Gastrocnemius medialis (tissue), 4 donors: ENCODE results near the gene ICA1L. TPM values are rescaled to one million over a fixed set of nuclear protein-coding genes. Genes with fewer than 3 reads are reported as not detected.
"Not testable (repeated sequence)": the region's sequence is repeated elsewhere in the genome, so short reads cannot be mapped to it uniquely, and the experiment has no call there.

ENCODE experiments used
- ATAC-seq, 2 donors: fragments of 150-250 bp; one replicate each; pipeline ENCODE4 v1.9.1; 2016
- DNase-seq, 2 donors: peaks; one replicate each; pipeline ENCODE4 v3.0.0-alpha.2; 2019
- H3K27ac ChIP-seq, 4 donors: fragments of 200-600 bp; sonication (generic); 1 replicate in 1 of 4; 2 replicates in 3 of 4; pipeline ENCODE4 v1.5.1; 2016 to 2018; ENCODE audit warnings: mild to moderate bottlenecking in 2 of 4, moderate library complexity in 1 of 4
- H3K27me3 ChIP-seq, 3 donors: fragments of 200-600 bp; sonication (generic) in 2 of 3; 1 replicate in 1 of 3; 2 replicates in 2 of 3; pipeline versions ENCODE4 v1.5.1 to v1.6.0; 2016 to 2019; ENCODE audit warnings: mild to moderate bottlenecking in 1 of 3, moderate library complexity in 1 of 3
- H3K36me3 ChIP-seq, 2 donors: fragments of 200-600 bp; sonication (generic) in 1 of 2; one replicate each; pipeline ENCODE4 v1.5.1; 2017 to 2018
- H3K4me1 ChIP-seq, 2 donors: fragments of 200-600 bp; sonication (generic) in 1 of 2; one replicate each; pipeline ENCODE4 v1.5.1; 2016 to 2017; ENCODE audit warnings: mild to moderate bottlenecking in 2 of 2
- H3K4me3 ChIP-seq, 4 donors: fragments of 200-600 bp; sonication (generic) in 3 of 4; 1 replicate in 1 of 4; 2 replicates in 3 of 4; pipeline ENCODE4 v1.5.1; 2016 to 2019; ENCODE audit warnings: mild to moderate bottlenecking in 2 of 4
- H3K9me3 ChIP-seq, 3 donors: fragments of 200-600 bp; sonication (generic) in 2 of 3; 1 replicate in 1 of 3; 2 replicates in 2 of 3; pipeline ENCODE4 v1.5.1; 2016 to 2019
- POLR2A ChIP-seq, 2 donors: fragments of 450-650 bp; IDR thresholded peaks; one replicate each; pipeline ENCODE4 v1.6.1; 2017; ENCODE audit warnings: antibody characterized with exemption in 2 of 2, mild to moderate bottlenecking in 2 of 2, moderate library complexity in 2 of 2
- in situ Hi-C, 4 donors: fragments of 200-750 bp; cut with MboI; loops; one replicate each; pipeline versions ENCODE4 v1.15.0 to v1.8.0; 2017; ENCODE audit warnings: low sequenced_read_pairs in 4 of 4
- intact Hi-C: fragments of 100-400 bp; cut with DNase I; formaldehyde crosslinking; loops from one replicate; pipeline ENCODE4 v1.15.1; 2023; ENCODE audit warnings: low total_unique reads
- total RNA-seq, 4 donors: library from RNA; depleted of rRNA; stranded (reverse); fragments of >200 nt; gene quantifications; one replicate each; pipeline versions ENCODE4 v1.1.0 to v1.2.3, GENCODE V29; 2016
- TF ChIP-seq, protein P1 (sequence below), 5 experiments: fragments of 450-650 bp in 3 of 5; fragments of 200-600 bp in 2 of 5; sonication (generic) in 2 of 5; IDR thresholded peaks in 4 of 5; conservative IDR thresholded peaks in 1 of 5; 1 replicate in 4 of 5; 2 replicates in 1 of 5; pipeline ENCODE4 v1.5.1; 2016 to 2019; ENCODE audit warnings: antibody characterized with exemption in 5 of 5, mild to moderate bottlenecking in 3 of 5, moderate library complexity in 3 of 5

Gene ICA1L
- 1 to 10 TPM; 2.6 to 7.4 (median 4.8) TPM for total RNA-seq

DNA sequence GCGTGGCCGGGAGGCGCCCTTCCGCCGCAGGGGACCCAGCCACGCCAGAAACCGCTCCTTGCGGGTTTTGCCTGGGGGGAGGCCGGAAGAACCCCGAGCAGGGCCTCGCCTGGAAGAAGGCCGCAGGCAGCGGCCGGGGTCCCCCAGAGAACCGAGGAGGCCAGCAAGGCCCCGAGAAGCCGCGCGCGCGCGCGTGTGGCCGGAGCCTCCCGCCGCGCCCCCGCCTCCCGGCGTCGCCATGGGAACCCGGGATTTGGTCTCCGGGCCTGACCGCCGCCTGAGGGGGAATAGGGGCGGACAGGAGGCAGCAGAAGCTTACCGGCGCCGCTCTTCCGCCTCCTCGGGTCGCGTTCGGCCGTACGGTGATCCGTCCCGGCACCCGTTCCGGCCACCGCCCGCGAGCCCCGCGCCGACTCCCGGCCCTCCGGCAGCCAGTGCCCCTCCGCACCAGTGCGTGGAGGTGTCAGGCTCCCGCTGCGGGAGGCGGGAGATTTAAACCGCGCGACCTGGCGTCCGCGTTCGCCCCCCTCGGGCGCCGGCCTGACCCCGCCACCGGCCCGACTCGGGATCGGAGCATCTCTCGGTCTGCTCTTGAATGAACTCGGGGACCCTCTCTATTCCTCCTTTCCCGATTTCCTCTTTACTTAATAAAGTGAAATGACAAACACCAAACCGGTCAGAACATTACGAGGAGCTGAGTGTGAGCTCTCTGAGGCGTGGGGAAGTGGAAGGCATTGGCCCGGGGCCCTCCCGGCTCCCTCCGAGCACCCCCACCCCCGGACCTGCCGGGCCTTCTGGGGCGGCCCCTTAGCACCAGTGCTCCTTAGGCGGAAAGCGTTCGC lies at the start of gene ICA1L:
TSS of gene ICA1L (minus strand) at position 467 of the 842 bp plus-strand sequence. CDS start 42,757 bp downstream, outside the sequence.
- intact Hi-C loops, result loop anchor here (2.0 to 10.0 kb wide), 3 partner anchors 67 to 283 kb away; no protein-coding TSS in a partner anchor
- ATAC-seq (peak; percentile 81), DNase-seq (peak; percentile 13 to 39)
- in situ Hi-C loops, result no loop called here
- Histone ChIP-seq H3K27me3 (no peaks in the 10 kb centered on the region), H3K4me3 (peak within 1 kb of the TSS; percentile 72 to 88 (median 84)), H3K4me1 (peaks cover 6 to 10% of the 10 kb centered on the region in 2 donors), H3K27ac (peak within 1 kb of the TSS; percentile 73 to 84 (median 79)), H3K36me3 (no peaks in the 10 kb centered on the region), H3K9me3 (no peaks in the 10 kb centered on the region)
- TF ChIP-seq, protein P1, sequence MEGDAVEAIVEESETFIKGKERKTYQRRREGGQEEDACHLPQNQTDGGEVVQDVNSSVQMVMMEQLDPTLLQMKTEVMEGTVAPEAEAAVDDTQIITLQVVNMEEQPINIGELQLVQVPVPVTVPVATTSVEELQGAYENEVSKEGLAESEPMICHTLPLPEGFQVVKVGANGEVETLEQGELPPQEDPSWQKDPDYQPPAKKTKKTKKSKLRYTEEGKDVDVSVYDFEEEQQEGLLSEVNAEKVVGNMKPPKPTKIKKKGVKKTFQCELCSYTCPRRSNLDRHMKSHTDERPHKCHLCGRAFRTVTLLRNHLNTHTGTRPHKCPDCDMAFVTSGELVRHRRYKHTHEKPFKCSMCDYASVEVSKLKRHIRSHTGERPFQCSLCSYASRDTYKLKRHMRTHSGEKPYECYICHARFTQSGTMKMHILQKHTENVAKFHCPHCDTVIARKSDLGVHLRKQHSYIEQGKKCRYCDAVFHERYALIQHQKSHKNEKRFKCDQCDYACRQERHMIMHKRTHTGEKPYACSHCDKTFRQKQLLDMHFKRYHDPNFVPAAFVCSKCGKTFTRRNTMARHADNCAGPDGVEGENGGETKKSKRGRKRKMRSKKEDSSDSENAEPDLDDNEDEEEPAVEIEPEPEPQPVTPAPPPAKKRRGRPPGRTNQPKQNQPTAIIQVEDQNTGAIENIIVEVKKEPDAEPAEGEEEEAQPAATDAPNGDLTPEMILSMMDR (IDR thresholded peaks at IDR 0.05 in 4 of 5, conservative IDR thresholded peaks at IDR 0.05 in 1 of 5), result no peak
- TF ChIP-seq POLR2A (IDR thresholded peaks at IDR 0.05), result no peak

DNA sequence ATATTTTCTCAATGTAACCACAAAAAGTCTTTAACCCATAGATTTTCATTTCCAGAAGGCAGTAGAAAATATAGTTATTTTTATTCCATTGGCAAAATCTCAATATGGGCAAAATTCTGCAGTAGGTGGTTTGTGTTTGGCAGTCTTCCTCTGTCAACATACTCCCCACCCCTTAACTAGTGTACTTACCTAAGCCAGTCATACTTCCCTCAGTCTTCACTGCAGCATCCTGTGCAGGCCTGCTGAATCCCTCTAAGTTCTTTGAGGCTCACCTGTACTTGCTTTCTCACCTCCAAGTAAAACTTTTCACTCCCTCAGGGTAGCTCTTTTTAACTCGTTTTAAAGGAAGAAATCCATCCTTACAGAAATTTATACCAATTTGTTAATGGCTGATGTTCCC lies 47.3 kb upstream of the ICA1L start:
- H3K4me3 ChIP-seq, result no peak overlapping the region
- no peaks in the 10 kb centered on the region for H3K9me3 ChIP-seq
- no peaks in the 10 kb centered on the region for H3K27me3 ChIP-seq
- peaks cover under 1 to 2% of the 10 kb centered on the region in 2 donors for H3K4me1 ChIP-seq
- intact Hi-C loops, result no loop called here
- TF ChIP-seq POLR2A (IDR thresholded peaks at IDR 0.05), result no peak
- TF ChIP-seq, protein P1 (IDR thresholded peaks at IDR 0.05 in 4 of 5, conservative IDR thresholded peaks at IDR 0.05 in 1 of 5), result no peak
- ATAC-seq (no peak), DNase-seq (no peak)
- in situ Hi-C loops, result loop anchor here in 1 of 4 donors (10.0 kb wide), 1 partner anchor 326 kb away; no protein-coding TSS in a partner anchor
- no peak overlapping the region for H3K27ac ChIP-seq
- peaks cover 0 to 29% of the 10 kb centered on the region in 2 donors for H3K36me3 ChIP-seq

DNA sequence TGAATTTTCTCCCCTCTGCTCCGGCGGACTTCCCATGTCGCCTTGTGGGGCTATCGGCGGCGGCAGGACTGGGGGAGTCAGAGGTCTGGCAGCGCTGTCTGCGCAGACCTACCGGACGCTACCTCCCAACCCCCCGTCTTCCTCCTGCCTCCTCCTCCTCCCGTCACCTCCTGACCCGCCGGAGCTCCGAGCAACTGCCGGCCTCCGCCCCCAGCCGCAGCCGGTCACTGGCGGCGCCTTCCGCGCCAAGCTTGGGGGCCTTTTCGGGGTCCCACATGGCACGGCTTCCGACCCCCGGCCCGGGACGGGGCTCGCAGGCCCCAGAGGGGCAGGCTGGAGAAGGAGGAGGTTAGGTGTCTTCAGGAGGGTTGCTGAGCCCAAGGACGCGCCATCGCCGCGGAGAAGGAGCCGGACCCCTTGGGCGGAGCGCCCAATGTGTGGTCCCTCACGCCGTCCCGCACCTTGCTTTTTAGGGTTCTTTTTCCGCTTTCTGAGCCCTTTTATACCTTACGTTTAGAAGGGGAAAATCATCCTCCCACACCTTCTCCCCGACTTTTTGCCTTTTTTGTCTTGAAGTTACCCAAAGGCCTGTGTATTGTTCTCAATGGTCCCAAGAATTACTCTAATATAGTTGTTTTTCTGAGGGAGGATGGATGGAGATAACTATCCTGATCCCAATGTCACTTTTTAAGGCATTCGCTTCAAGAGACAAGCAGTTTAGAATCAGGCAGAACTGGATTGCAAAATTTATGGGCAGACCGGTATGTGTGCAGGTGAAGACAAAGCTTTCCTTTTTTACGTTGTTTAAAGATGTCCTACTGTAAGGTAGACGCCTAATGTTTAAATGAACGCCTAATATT lies 41.0 kb upstream of the ICA1L start:
- Histone ChIP-seq H3K4me1 (peaks cover 25 to 27% of the 10 kb centered on the region in 2 donors), H3K4me3 (peak overlapping the region; percentile 83 to 100 (median 92)), H3K27ac (peak overlapping the region; percentile 90 to 99 (median 94))
- in situ Hi-C loops, result loop anchor here in 1 of 4 donors (10.0 kb wide), 1 partner anchor 332 kb away; no protein-coding TSS in a partner anchor
- intact Hi-C loops, result loop anchor here (5.0 kb wide), 3 partner anchors 105 to 325 kb away; partner anchors contain the start of gene CYP20A1
- H3K27me3 ChIP-seq, H3K36me3 ChIP-seq, DNase-seq, H3K9me3 ChIP-seq: not testable (repeated sequence)
- ATAC-seq, result peak; percentile 66 to 76

DNA sequence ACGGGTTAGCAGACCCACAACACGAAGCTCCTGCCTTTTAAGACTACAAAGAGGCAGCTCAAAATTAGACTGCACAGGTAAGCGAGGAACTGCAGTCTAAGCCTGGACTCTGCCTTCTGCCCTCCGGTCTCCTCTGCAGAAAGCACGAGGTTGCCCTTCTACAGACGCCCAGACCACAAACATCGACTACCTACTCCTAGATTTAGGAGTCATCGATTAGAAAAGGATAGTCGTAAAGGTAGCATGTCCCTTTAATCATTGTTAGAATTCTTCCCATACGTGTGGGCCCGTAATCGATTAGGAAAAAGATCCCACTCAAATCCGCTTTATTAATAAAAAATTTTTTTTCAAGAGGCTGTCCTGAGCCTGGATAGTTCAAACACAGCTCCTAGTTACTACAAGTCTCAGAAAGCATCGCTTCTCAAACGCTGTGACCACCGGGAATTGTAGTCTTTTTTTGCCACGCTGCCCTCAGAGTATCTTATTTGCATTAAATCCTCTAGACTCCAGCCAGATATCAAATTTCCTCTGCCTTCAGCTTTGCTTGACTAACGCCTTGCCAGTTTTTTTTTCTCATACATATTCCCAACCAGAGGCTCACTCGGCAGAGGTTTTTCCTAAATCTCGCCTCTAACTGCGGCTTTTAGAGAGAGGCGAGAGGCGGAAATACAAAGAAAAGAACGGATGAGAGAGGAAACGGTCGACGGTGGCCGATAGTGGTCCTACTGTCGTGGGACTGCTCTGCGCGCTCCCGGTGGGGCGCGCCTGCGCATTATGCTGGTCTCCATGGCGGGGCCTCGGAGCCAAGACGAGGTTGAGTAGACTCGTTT lies 40.2 kb upstream of the ICA1L start, which contains the start of the genes CARF and WDR12:
TSS of gene CARF (plus strand) at position 764 of the 830 bp plus-strand sequence. CDS start 29,628 bp downstream, outside the sequence.
TSS of gene WDR12 (minus strand) at position 162 of the 830 bp plus-strand sequence. CDS start 197 bp downstream, outside the sequence.
- ATAC-seq (peak; percentile 94 to 96), DNase-seq (peak; percentile 87 to 88)
- H3K36me3 ChIP-seq, result peaks cover 0 to 2% of the 10 kb centered on the region in 2 donors
- H3K27me3 ChIP-seq, result no peaks in the 10 kb centered on the region
- intact Hi-C loops (loop anchor here (1.0 to 5.0 kb wide), 4 partner anchors 103 to 326 kb away; partner anchors contain the start of genes CYP20A1 and NBEAL1), in situ Hi-C loops (loop anchor here in 1 of 4 donors (10.0 kb wide), 1 partner anchor 333 kb away; no protein-coding TSS in a partner anchor)
- peak within 1 kb of the TSS; percentile 90 to 99 (median 94) for H3K27ac ChIP-seq
- peaks cover 25 to 27% of the 10 kb centered on the region in 2 donors for H3K4me1 ChIP-seq
- TF ChIP-seq, protein P1 (IDR thresholded peaks at IDR 0.05 in 4 of 5, conservative IDR thresholded peaks at IDR 0.05 in 1 of 5), result no peak
- TF ChIP-seq POLR2A (IDR thresholded peaks at IDR 0.05), result peak; percentile 41 to 56
- H3K9me3 ChIP-seq, result no peaks in the 10 kb centered on the region
- H3K4me3 ChIP-seq, result peak within 1 kb of the TSS; percentile 83 to 100 (median 92)
